Trophoblast cell (in vitro differentiated cells and primary cell): ENCODE results near the gene EXPH5.

Source experiments
- DNase-seq, 2 donors: peaks; one replicate each; pipeline ENCODE4 v3.0.0-alpha.2; 2016
- H2AFZ ChIP-seq: 2 replicates; pipeline ENCODE4 v1.6.1; 2013; ENCODE audit warnings: low read length, moderate library complexity, mild to moderate bottlenecking; ENCODE audit not compliant: insufficient read depth, poor library complexity
- H2AK5ac ChIP-seq: 2 replicates; pipeline ENCODE4 v1.6.1; 2013; ENCODE audit warnings: mild to moderate bottlenecking, low read length
- H2BK120ac ChIP-seq: 2 replicates; pipeline ENCODE4 v1.6.1; 2013; ENCODE audit warnings: low read length, mild to moderate bottlenecking, moderate library complexity; ENCODE audit not compliant: insufficient read depth, poor library complexity
- H2BK12ac ChIP-seq: 2 replicates; pipeline ENCODE4 v1.6.1; 2013; ENCODE audit warnings: mild to moderate bottlenecking, low read length, moderate library complexity
- H2BK5ac ChIP-seq: 2 replicates; pipeline ENCODE4 v1.6.1; 2013; ENCODE audit warnings: low read length, low read depth, moderate library complexity, mild to moderate bottlenecking; ENCODE audit not compliant: poor library complexity
- H3K14ac ChIP-seq: 2 replicates; pipeline ENCODE4 v1.6.1; 2013; ENCODE audit warnings: mild to moderate bottlenecking, low read length
- H3K18ac ChIP-seq: 2 replicates; pipeline ENCODE4 v1.6.1; 2013; ENCODE audit warnings: mild to moderate bottlenecking, low read length
- H3K23ac ChIP-seq: 2 replicates; pipeline ENCODE4 v1.6.1; 2013; ENCODE audit warnings: low read length
- H3K27ac ChIP-seq: 2 replicates; pipeline ENCODE4 v1.5.1; 2013; ENCODE audit warnings: low read depth, mild to moderate bottlenecking, inconsistent platforms, low read length, moderate library complexity
- H3K27me3 ChIP-seq: 2 replicates; pipeline ENCODE4 v1.6.1; 2013; ENCODE audit warnings: inconsistent platforms, mild to moderate bottlenecking, low read length, moderate library complexity; ENCODE audit not compliant: insufficient read depth
- H3K36me3 ChIP-seq, 2 experiments: 1 replicate in 1 of 2; 2 replicates in 1 of 2; pipeline ENCODE4 v1.6.1; 2013; ENCODE audit warnings: low read length in 2 of 2, mild to moderate bottlenecking in 2 of 2, moderate library complexity in 1 of 2; ENCODE audit not compliant: insufficient read depth in 2 of 2, control insufficient read depth in 1 of 2
- H3K4ac ChIP-seq: 2 replicates; pipeline ENCODE4 v1.6.1; 2013; ENCODE audit warnings: low read depth, mild to moderate bottlenecking, low read length, moderate library complexity
- H3K4me1 ChIP-seq, 2 experiments: 1 replicate in 1 of 2; 2 replicates in 1 of 2; pipeline ENCODE4 v1.6.1; 2013; ENCODE audit warnings: low read length in 2 of 2, mild to moderate bottlenecking in 2 of 2, moderate library complexity in 1 of 2; ENCODE audit not compliant: insufficient read depth in 2 of 2, control insufficient read depth in 1 of 2
- H3K4me2 ChIP-seq: 2 replicates; pipeline ENCODE4 v1.6.1; 2013; ENCODE audit warnings: inconsistent platforms, mild to moderate bottlenecking, low read length, moderate library complexity
- H3K4me3 ChIP-seq: 2 replicates; pipeline ENCODE4 v1.5.1; 2013; ENCODE audit warnings: mild to moderate bottlenecking, low read depth, low read length, inconsistent platforms
- H3K79me1 ChIP-seq: one replicate; pipeline ENCODE4 v1.6.1; 2013; ENCODE audit warnings: low read length
- H3K79me2 ChIP-seq: 2 replicates; pipeline ENCODE4 v1.6.1; 2013; ENCODE audit warnings: low read length, mild to moderate bottlenecking; ENCODE audit not compliant: control insufficient read depth, insufficient read depth, poor library complexity
- H3K9ac ChIP-seq: 2 replicates; pipeline ENCODE4 v1.6.1; 2013; ENCODE audit warnings: mild to moderate bottlenecking, low read length
- H3K9me3 ChIP-seq: 2 replicates; pipeline ENCODE4 v1.6.1; 2013; ENCODE audit warnings: low read depth, mild to moderate bottlenecking, control low read depth, inconsistent platforms, low read length; ENCODE audit not compliant: insufficient read depth
- H4K12ac ChIP-seq: 2 replicates; pipeline ENCODE4 v1.6.1; 2013; ENCODE audit warnings: low read depth, mild to moderate bottlenecking, low read length, moderate library complexity
- H4K8ac ChIP-seq: 2 replicates; pipeline ENCODE4 v1.6.1; 2013; ENCODE audit warnings: low read depth, mild to moderate bottlenecking, low read length, moderate library complexity
- H4K91ac ChIP-seq: one replicate; pipeline ENCODE4 v1.6.1; 2013; ENCODE audit warnings: low read depth, mild to moderate bottlenecking, low read length, moderate library complexity
- WGBS: extraction: QIAGEN DNeasy Blood & Tissue Kit; methylation state at CpG from one replicate; pipeline ENCODE4 v1.1.7; 2013; ENCODE audit warnings: missing lambda C conversion rate; ENCODE audit not compliant: insufficient read length, insufficient coverage; ENCODE audit errors: extremely low coverage; 5-methylcytosine and 5-hydroxymethylcytosine counted together

EXPH5 gene

DNA sequence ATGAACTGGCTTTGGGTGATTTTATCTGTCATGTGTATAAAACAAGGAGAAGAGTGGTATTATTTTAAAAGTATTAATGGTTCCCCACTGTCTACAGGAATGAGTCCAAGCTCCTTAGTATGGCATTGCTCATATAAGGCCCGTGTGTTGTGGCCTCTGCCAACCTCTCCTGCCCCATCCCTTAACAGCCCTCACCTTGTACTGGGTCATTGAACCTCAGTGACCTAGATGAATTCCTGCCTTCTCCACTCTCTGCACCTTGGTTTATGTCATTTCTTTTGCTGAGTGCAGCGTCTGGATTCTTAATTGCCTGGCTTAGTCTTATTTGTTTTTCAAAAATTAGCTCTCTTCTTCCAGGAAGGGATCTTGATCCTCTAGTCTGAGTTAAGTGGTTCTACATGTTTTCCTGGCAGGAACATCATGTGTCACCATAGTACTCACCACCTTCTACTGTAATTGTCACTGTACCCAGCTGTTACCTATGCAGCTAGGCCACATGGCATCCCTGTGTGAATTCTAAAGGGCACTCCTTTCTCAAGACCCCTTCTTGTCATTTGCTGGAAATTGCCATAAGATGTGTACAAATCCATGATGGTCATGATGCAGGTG lies 59.2 kb downstream of the EXPH5 start:
- no peak overlapping the region for H4K12ac ChIP-seq
- no peak overlapping the region for H3K4me2 ChIP-seq
- H3K4me1 ChIP-seq, result peaks cover 2 to 9% of the 10 kb centered on the region in 2 experiments
- H2AFZ ChIP-seq, result no peak overlapping the region
- WGBS, result no CpG with 5 or more reads among the region's 2 CpGs
- no peak overlapping the region for H3K4me3 ChIP-seq
- no peaks in the 10 kb centered on the region for H3K27me3 ChIP-seq
- H3K18ac ChIP-seq, result no peak overlapping the region
- H3K14ac ChIP-seq, result no peak overlapping the region
- DNase-seq, result no peak
- H3K23ac ChIP-seq, result no peak overlapping the region
- H2BK12ac ChIP-seq, result no peak overlapping the region
- H2AK5ac ChIP-seq, result no peak overlapping the region
- no peaks in the 10 kb centered on the region for H3K79me1 ChIP-seq
- peaks cover 4 to 10% of the 10 kb centered on the region in 2 experiments for H3K36me3 ChIP-seq
- H2BK120ac ChIP-seq, result no peak overlapping the region
- H3K9ac ChIP-seq, result no peak overlapping the region
- H3K4ac ChIP-seq, result no peak overlapping the region
- H2BK5ac ChIP-seq, result no peak overlapping the region
- no peak overlapping the region for H4K8ac ChIP-seq
- no peak overlapping the region for H4K91ac ChIP-seq
- H3K27ac ChIP-seq, result no peak overlapping the region
- H3K79me2 ChIP-seq, result no peaks in the 10 kb centered on the region
- H3K9me3 ChIP-seq, result no peaks in the 10 kb centered on the region

DNA sequence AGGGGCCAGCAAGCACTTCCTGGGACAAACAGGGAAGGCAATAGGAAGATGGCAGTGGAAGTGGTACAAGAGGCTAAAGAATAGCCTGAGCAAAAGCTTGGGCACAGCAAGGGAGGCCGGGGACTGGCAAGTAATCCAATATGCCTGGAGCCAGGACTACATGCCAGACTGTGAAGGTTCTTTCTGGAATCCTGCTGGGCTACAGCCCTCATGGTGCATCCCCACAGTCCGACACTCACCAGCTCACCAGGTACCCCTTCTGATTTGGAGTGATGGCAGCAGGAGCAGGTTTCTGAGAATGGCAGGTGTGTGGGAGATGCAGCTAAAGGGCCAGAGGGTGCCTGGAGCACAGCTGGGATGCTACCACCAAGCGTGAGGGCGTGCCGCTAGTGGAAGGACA lies 63.1 kb downstream of the EXPH5 start:
- H3K9ac ChIP-seq, result no peak overlapping the region
- H3K79me1 ChIP-seq, result no peaks in the 10 kb centered on the region
- no peak for DNase-seq
- H4K91ac ChIP-seq, result no peak overlapping the region
- H4K12ac ChIP-seq, result no peak overlapping the region
- H2BK12ac ChIP-seq, result no peak overlapping the region
- H3K4me1 ChIP-seq, result no peaks in the 10 kb centered on the region
- H2BK5ac ChIP-seq, result no peak overlapping the region
- H3K9me3 ChIP-seq, result no peaks in the 10 kb centered on the region
- H3K4ac ChIP-seq, result no peak overlapping the region
- H3K18ac ChIP-seq, result no peak overlapping the region
- H2BK120ac ChIP-seq, result no peak overlapping the region
- H3K27ac ChIP-seq, result no peak overlapping the region
- no CpG with 5 or more reads among the region's 5 CpGs for WGBS
- H3K4me2 ChIP-seq, result no peak overlapping the region
- H2AFZ ChIP-seq, result no peak overlapping the region
- H3K36me3 ChIP-seq, result peaks cover 3 to 12% of the 10 kb centered on the region in 2 experiments
- no peak overlapping the region for H4K8ac ChIP-seq
- no peak overlapping the region for H3K23ac ChIP-seq
- H3K27me3 ChIP-seq, result no peaks in the 10 kb centered on the region
- H3K14ac ChIP-seq, result no peak overlapping the region
- H3K4me3 ChIP-seq, result no peak overlapping the region
- no peak overlapping the region for H2AK5ac ChIP-seq
- H3K79me2 ChIP-seq, result no peaks in the 10 kb centered on the region

DNA sequence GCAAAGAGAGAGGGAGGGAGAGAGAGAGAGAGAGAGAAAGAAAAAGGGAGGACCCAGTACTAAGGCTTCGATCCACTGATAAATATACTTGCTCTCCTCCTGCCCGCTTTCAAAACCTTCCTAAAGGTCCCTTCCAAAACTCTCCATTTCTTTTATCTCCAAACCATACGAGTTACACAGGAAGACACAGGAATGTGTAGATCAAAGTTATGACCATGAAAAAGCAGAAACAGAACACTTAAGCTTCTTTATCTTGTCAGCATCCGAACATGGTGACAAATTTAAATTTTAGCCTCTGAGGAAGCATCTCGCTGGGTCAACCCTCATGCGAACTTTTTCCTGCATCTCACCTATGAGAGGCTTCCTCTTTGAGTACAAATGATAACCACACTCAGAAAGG lies 66.2 kb downstream of the EXPH5 start:
- DNase-seq, result no peak
- no CpG with 5 or more reads among the region's 6 CpGs for WGBS
- H3K27ac ChIP-seq, result no peak overlapping the region
- H3K4me3 ChIP-seq, result no peak overlapping the region
- no peak overlapping the region for H2BK5ac ChIP-seq
- H3K23ac ChIP-seq, result no peak overlapping the region
- H4K8ac ChIP-seq, result no peak overlapping the region
- no peak overlapping the region for H3K4ac ChIP-seq
- peaks cover 3 to 7% of the 10 kb centered on the region in 2 experiments for H3K36me3 ChIP-seq
- H3K4me2 ChIP-seq, result no peak overlapping the region
- H2BK120ac ChIP-seq, result no peak overlapping the region
- no peak overlapping the region for H2AK5ac ChIP-seq
- H3K79me2 ChIP-seq, result no peaks in the 10 kb centered on the region
- H4K91ac ChIP-seq, result no peak overlapping the region
- no peaks in the 10 kb centered on the region for H3K9me3 ChIP-seq
- no peak overlapping the region for H4K12ac ChIP-seq
- peaks cover 2 to 4% of the 10 kb centered on the region in 2 experiments for H3K4me1 ChIP-seq
- no peak overlapping the region for H2AFZ ChIP-seq
- no peaks in the 10 kb centered on the region for H3K27me3 ChIP-seq
- no peak overlapping the region for H2BK12ac ChIP-seq
- no peak overlapping the region for H3K18ac ChIP-seq
- H3K79me1 ChIP-seq, result no peaks in the 10 kb centered on the region
- no peak overlapping the region for H3K9ac ChIP-seq
- no peak overlapping the region for H3K14ac ChIP-seq

DNA sequence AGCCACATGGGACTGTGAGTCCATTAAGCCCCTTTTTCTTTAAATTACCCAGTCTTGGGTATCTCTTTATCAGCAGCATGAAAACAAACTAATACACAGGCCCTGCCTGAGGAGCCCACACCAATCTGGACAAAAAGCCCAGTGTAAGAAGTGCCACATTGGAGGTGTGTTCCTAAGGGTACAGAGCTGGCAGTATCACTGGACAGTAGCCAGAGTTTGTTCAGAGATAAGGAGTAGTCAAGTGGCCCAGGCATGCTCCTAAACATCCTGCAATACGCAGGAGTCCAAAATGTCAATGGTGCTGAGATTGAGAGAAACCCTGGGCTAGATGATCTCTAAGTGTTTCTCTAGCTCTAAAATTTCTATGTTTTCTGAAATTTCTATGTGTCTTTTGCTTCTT lies 68.4 kb downstream of the EXPH5 start:
- H3K27me3 ChIP-seq, result no peaks in the 10 kb centered on the region
- H3K4me1 ChIP-seq, result peaks cover 3 to 5% of the 10 kb centered on the region in 2 experiments
- no peak for DNase-seq
- H2BK120ac ChIP-seq, result no peak overlapping the region
- no CpG with 5 or more reads among the region's 1 CpG for WGBS
- no peak overlapping the region for H3K18ac ChIP-seq
- no peak overlapping the region for H2AK5ac ChIP-seq
- H3K9me3 ChIP-seq, result no peaks in the 10 kb centered on the region
- no peak overlapping the region for H2AFZ ChIP-seq
- H4K91ac ChIP-seq, result no peak overlapping the region
- no peak overlapping the region for H3K4ac ChIP-seq
- peaks cover 2% of the 10 kb centered on the region for H3K79me1 ChIP-seq
- no peak overlapping the region for H4K12ac ChIP-seq
- H3K23ac ChIP-seq, result no peak overlapping the region
- no peaks in the 10 kb centered on the region for H3K79me2 ChIP-seq
- no peak overlapping the region for H3K27ac ChIP-seq
- H3K14ac ChIP-seq, result no peak overlapping the region
- H3K4me2 ChIP-seq, result no peak overlapping the region
- H2BK12ac ChIP-seq, result no peak overlapping the region
- no peak overlapping the region for H4K8ac ChIP-seq
- no peak overlapping the region for H3K9ac ChIP-seq
- H3K36me3 ChIP-seq, result peaks cover 0 to 1% of the 10 kb centered on the region in 2 experiments
- no peak overlapping the region for H2BK5ac ChIP-seq
- no peak overlapping the region for H3K4me3 ChIP-seq
